HFFc6 (cell line): ENCODE measurements around the gene UPF3A. TPM values are rescaled to one million over a fixed set of nuclear protein-coding genes. Genes with fewer than 3 reads are reported as not detected.
"Not testable (repeated sequence)": the region's sequence is repeated elsewhere in the genome, so short reads cannot be mapped to it uniquely, and the experiment has no call there.

Experiments used
- DNase-seq: peaks from one replicate; pipeline ENCODE4 v3.0.0-alpha.2; 2018
- H3K27ac Mint-ChIP-seq: 2 replicates; pipeline ENCODE4 v1.8.0; 2020; ENCODE audit warnings: mild to moderate bottlenecking, mixed read lengths
- H3K27me3 Mint-ChIP-seq: 2 replicates; pipeline ENCODE4 v1.8.0; 2021; ENCODE audit warnings: mild to moderate bottlenecking, moderate library complexity, mixed read lengths; ENCODE audit not compliant: insufficient read depth
- H3K36me3 Mint-ChIP-seq: 2 replicates; pipeline ENCODE4 v1.8.0; 2021; ENCODE audit warnings: low read depth, mixed read lengths
- H3K4me1 Mint-ChIP-seq: 2 replicates; pipeline ENCODE4 v1.8.0; 2020; ENCODE audit warnings: low read depth, mixed read lengths
- H3K4me3 Mint-ChIP-seq: 2 replicates; pipeline ENCODE4 v1.8.0; 2020; ENCODE audit warnings: mild to moderate bottlenecking, moderate library complexity, mixed read lengths
- H3K9me3 Mint-ChIP-seq: 2 replicates; pipeline ENCODE4 v1.8.0; 2020; ENCODE audit warnings: mild to moderate bottlenecking, mixed read lengths
- microRNA-seq: library from miRNA; unstranded; fragments of <30 nt; microRNA quantifications from one replicate; pipeline ENCODE4, GENCODE V29; 2019
- total RNA-seq, 6 experiments: library from RNA; stranded (reverse); fragmentation: NEBNext Ultra II Directional; extraction: Animal tissue kit (Norgen Biotek cat#: 25700); gene quantifications; 2 replicates in 1 of 6; 3 replicates in 5 of 6; pipeline ENCODE4 v1.2.3, GENCODE V29; 2021
- TF ChIP-seq, protein P1 (sequence below): fragments of 200-600 bp; sonication (generic); IDR thresholded peaks from 2 replicates; pipeline ENCODE4 v1.5.0; 2021; ENCODE audit warnings: antibody characterized with exemption, mild to moderate bottlenecking

The UPF3A gene
- total RNA-seq, 6 experiments from 2014 or later = 32.4 to 42.9 (median 39.8) TPM

GRCh38 chr13:114339857-114340534 lies 58.6 kb downstream of the UPF3A start:
- DNase-seq = peak; percentile 55
- Mint-ChIP-seq H3K27me3 (peaks cover 1% of the 10 kb centered on the region), H3K27ac (no peak overlapping the region), H3K4me1 (peaks cover 24% of the 10 kb centered on the region), H3K36me3 (peaks cover 9% of the 10 kb centered on the region; the same call in 1 of the 2 replicates), H3K4me3 (0 out of 2 replicates have a peak overlapping the region, but pooled peaks have one; percentile 28), H3K9me3 (peaks cover 16% of the 10 kb centered on the region)
- TF ChIP-seq, protein P1, sequence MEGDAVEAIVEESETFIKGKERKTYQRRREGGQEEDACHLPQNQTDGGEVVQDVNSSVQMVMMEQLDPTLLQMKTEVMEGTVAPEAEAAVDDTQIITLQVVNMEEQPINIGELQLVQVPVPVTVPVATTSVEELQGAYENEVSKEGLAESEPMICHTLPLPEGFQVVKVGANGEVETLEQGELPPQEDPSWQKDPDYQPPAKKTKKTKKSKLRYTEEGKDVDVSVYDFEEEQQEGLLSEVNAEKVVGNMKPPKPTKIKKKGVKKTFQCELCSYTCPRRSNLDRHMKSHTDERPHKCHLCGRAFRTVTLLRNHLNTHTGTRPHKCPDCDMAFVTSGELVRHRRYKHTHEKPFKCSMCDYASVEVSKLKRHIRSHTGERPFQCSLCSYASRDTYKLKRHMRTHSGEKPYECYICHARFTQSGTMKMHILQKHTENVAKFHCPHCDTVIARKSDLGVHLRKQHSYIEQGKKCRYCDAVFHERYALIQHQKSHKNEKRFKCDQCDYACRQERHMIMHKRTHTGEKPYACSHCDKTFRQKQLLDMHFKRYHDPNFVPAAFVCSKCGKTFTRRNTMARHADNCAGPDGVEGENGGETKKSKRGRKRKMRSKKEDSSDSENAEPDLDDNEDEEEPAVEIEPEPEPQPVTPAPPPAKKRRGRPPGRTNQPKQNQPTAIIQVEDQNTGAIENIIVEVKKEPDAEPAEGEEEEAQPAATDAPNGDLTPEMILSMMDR = peak; percentile 84

GRCh38 chr13:114341003-114341777 lies 59.8 kb downstream of the UPF3A start:
- Mint-ChIP-seq H3K4me1 (peaks cover 24% of the 10 kb centered on the region), H3K36me3 (peaks cover 9% of the 10 kb centered on the region; the same call in 1 of the 2 replicates), H3K27ac (no peak overlapping the region), H3K27me3 (peaks cover 4% of the 10 kb centered on the region), H3K9me3 (peaks cover 16% of the 10 kb centered on the region), H3K4me3 (no peak overlapping the region)
- DNase-seq = no peak
- TF ChIP-seq, protein P1 = no peak

DNA sequence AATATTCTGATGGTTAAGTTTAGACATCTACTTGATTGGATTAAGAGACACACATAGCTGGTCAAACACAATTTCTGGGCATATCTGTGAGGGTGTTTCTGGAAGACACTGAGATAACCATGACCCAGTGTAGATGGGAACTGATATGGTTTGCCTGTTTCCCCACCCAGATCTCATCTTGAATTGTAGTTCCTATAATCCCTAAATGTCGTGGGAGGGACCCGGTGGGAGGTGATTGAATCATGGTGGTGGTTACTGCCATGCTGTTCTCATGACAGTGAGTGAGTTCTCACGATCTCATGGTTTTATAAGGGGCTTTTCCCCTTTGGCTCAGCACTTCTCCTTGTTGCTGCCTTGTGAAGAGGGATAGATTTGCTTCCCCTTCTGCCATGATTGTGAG lies 65.9 kb downstream of the UPF3A start:
- not testable (repeated sequence) for H3K4me3 Mint-ChIP-seq, DNase-seq, H3K27ac Mint-ChIP-seq, H3K36me3 Mint-ChIP-seq
- peaks cover 14% of the 10 kb centered on the region for H3K27me3 Mint-ChIP-seq
- peaks cover 15% of the 10 kb centered on the region for H3K9me3 Mint-ChIP-seq
- peaks cover 10% of the 10 kb centered on the region for H3K4me1 Mint-ChIP-seq

DNA sequence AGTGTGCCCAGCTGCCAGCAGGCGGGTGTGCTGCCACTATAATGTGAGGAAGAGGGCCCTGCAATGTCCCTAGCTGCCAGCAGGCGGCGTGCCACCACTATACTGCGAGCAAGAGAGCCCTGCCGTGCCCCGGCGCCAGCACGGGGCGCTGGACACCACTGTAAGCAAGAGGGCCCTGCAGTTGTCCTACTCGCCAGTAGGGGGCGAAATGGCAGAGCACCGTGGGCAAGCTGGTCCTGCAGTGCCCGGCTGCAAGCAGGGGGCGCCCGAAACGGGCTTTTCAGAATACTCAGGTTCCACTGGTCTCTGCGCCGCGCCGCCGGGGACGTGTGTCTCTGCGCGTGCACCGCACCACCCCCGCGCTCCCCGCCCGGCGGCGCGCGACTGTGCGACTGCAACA lies 71.4 kb downstream of the UPF3A start:
- H3K27me3 Mint-ChIP-seq, DNase-seq, H3K9me3 Mint-ChIP-seq, H3K36me3 Mint-ChIP-seq, H3K4me3 Mint-ChIP-seq, H3K4me1 Mint-ChIP-seq, H3K27ac Mint-ChIP-seq: not testable (repeated sequence)
- TF ChIP-seq, protein P1 = peak; percentile 71

- DNase-seq, H3K36me3 Mint-ChIP-seq, H3K4me1 Mint-ChIP-seq, H3K27ac Mint-ChIP-seq, H3K4me3 Mint-ChIP-seq, H3K27me3 Mint-ChIP-seq, H3K9me3 Mint-ChIP-seq: not testable (repeated sequence)
These were observed 72.0 kb downstream of the UPF3A start for GRCh38 chr13:114353382-114353781.

Small RNAs within 50 kb of the gene (microRNA-seq; reads per million reads assigned to microRNA genes)
- gene MIR4502 = not detected
- not detected for gene MIR548AR

Other genes starting within 250 kb of the UPF3A start
- 10 to 100 TPM; 31.6 to 37.6 (median 33.1) TPM for gene RASA3, start 149.0 kb upstream of the UPF3A start, total RNA-seq
- not detected for gene CFAP97D2, start 102.3 kb upstream of the UPF3A start, total RNA-seq
- gene CDC16, start 46.7 kb upstream of the UPF3A start, total RNA-seq = 10 to 100 TPM; 73.0 to 90.1 (median 82.3) TPM
- 10 to 100 TPM; 27.7 to 34.2 (median 28.6) TPM for gene CHAMP1, start 32.9 kb downstream of the UPF3A start, total RNA-seq